ENCODE data around the gene BBX.

- TF ChIP-seq CTCF (IDR thresholded peaks at IDR 0.05) (no peak), POLR2A (IDR thresholded peaks at IDR 0.05) (no peak)
These were observed 55.3 kb downstream of the BBX start for GRCh38 chr3:107578091-107578490.

All from lower leg skin (tissue), 3 donors.